Tibial nerve (tissue), 4 donors: Measurements from ENCODE around the gene ARAP3.

Experiments
- CTCF ChIP-seq, 5 experiments: fragments of 200-600 bp in 3 of 5; fragments of 450-650 bp in 2 of 5; sonication (generic) in 3 of 5; IDR thresholded peaks; one replicate each; pipeline ENCODE4 v1.5.1; 2016 to 2019; ENCODE audit warnings: antibody characterized with exemption in 5 of 5, mild to moderate bottlenecking in 3 of 5, moderate library complexity in 2 of 5
- EP300 ChIP-seq, 2 donors: sonication (generic); formaldehyde crosslinking; IDR thresholded peaks; one replicate each; pipeline ENCODE4 v1.6.1; 2017; ENCODE audit warnings: antibody characterized with exemption in 2 of 2, mild to moderate bottlenecking in 1 of 2
- POLR2A ChIP-seq, 2 donors: fragments of 450-650 bp; IDR thresholded peaks; one replicate each; pipeline ENCODE4 v1.6.1; 2017; ENCODE audit warnings: antibody characterized with exemption in 2 of 2, mild to moderate bottlenecking in 2 of 2, moderate library complexity in 2 of 2

- TF ChIP-seq CTCF (IDR thresholded peaks at IDR 0.05): no peak
- TF ChIP-seq EP300 (IDR thresholded peaks at IDR 0.05): no peak
- no peak for TF ChIP-seq POLR2A (IDR thresholded peaks at IDR 0.05)
Observed at GRCh38 chr5:141657937-141658545, 24.0 kb downstream of the ARAP3 start.
